Testis (tissue), 3 donors: ENCODE results near the gene CCNK. TPM values are rescaled to one million over a fixed set of nuclear protein-coding genes. Genes with fewer than 3 reads are reported as not detected.

Experiments used
- DNase-seq: peaks from one replicate; pipeline ENCODE4 v3.0.0-alpha.2; 2019
- H3K27ac ChIP-seq, 2 donors: fragments of 200-600 bp; sonication (generic); one replicate each; pipeline ENCODE4 v1.5.1; 2019
- H3K27me3 ChIP-seq: fragments of 200-600 bp; sonication (generic); one replicate; pipeline ENCODE4 v1.5.1; 2019
- H3K36me3 ChIP-seq: fragments of 200-600 bp; sonication (generic); one replicate; pipeline ENCODE4 v1.5.1; 2017; ENCODE audit warnings: low read depth; ENCODE audit errors: missing control alignments
- H3K4me1 ChIP-seq: fragments of 200-600 bp; sonication (generic); one replicate; pipeline ENCODE4 v1.5.1; 2019
- H3K4me3 ChIP-seq, 2 donors: fragments of 200-600 bp; sonication (generic); one replicate each; pipeline ENCODE4 v1.5.1; 2017 to 2019
- H3K9me3 ChIP-seq: fragments of 200-600 bp; sonication (generic); one replicate; pipeline ENCODE4 v1.5.1; 2017
- CTCF ChIP-seq, 3 experiments: fragments of 450-650 bp in 2 of 3; fragments of 200-600 bp in 1 of 3; sonication (generic) in 1 of 3; IDR thresholded peaks; one replicate each; pipeline ENCODE4 v1.5.1; 2016 to 2019; ENCODE audit warnings: antibody characterized with exemption in 3 of 3, mild to moderate bottlenecking in 2 of 3, moderate library complexity in 1 of 3
- POLR2A ChIP-seq: fragments of 450-650 bp; IDR thresholded peaks from one replicate; pipeline ENCODE4 v1.6.1; 2017; ENCODE audit warnings: antibody characterized with exemption, mild to moderate bottlenecking, moderate library complexity
- WGBS, 2 donors: methylation state at CpG; one replicate each; pipeline ENCODE4 v1.1.5; 2018; 5-methylcytosine and 5-hydroxymethylcytosine counted together
- intact Hi-C: fragments of 100-400 bp; cut with DNase I; formaldehyde crosslinking; loops from one replicate; pipeline ENCODE4 v1.15.1; 2023; ENCODE audit warnings: low total_unique reads
- polyA plus RNA-seq: library from polyadenylated mRNA; stranded (reverse); fragments of 350-450 nt; fragmentation: Illumina TruSeq; extraction: RNeasy Lipid Tissue Mini Kit (QIAGEN cat#74804); gene quantifications from one replicate; pipeline ENCODE4 v1.2.3, GENCODE V29; 2014; ENCODE audit warnings: low read depth, low replicate concordance; ENCODE audit not compliant: insufficient read depth
- total RNA-seq, 2 donors: library from RNA; depleted of rRNA; stranded (reverse); fragments of >200 nt; gene quantifications; one replicate each; pipeline ENCODE4 v1.2.3, GENCODE V29; 2016

Gene CCNK
- total and polyA plus RNA-seq, 3 donors from 2014 or later, result 69.1 to 134 (median 73.1) TPM

- TF ChIP-seq CTCF (IDR thresholded peaks at IDR 0.05), result no peak
- TF ChIP-seq POLR2A, result no peak
- H3K4me3 ChIP-seq, result no peak overlapping the region
- H3K4me1 ChIP-seq, result no peaks in the 10 kb centered on the region
- intact Hi-C loops, result no loop called here
- no peak overlapping the region for H3K27ac ChIP-seq
- DNase-seq, result no peak
- WGBS, 2 donors, result 82 to 83% methylated on average over 3 of the region's 3 CpGs
- no peaks in the 10 kb centered on the region for H3K36me3 ChIP-seq
- H3K27me3 ChIP-seq, result no peaks in the 10 kb centered on the region
- no peaks in the 10 kb centered on the region for H3K9me3 ChIP-seq
These were observed 16.7 kb downstream of the CCNK start for GRCh38 chr14:99497894-99498293.

GRCh38 chr14:99502989-99503421, 21.8 kb downstream of the CCNK start:
- WGBS, 2 donors, result 84 to 88% methylated on average over 14 of the region's 14 CpGs
- Histone ChIP-seq H3K27me3 (no peaks in the 10 kb centered on the region), H3K9me3 (no peaks in the 10 kb centered on the region), H3K27ac (no peak overlapping the region), H3K4me3 (no peak overlapping the region), H3K4me1 (no peaks in the 10 kb centered on the region), H3K36me3 (no peaks in the 10 kb centered on the region)
- DNase-seq, result no peak
- intact Hi-C loops, result no loop called here
- TF ChIP-seq POLR2A (no peak), CTCF (IDR thresholded peaks at IDR 0.05) (no peak)

GRCh38 chr14:99503848-99504453, 22.7 kb downstream of the CCNK start:
- H3K36me3 ChIP-seq, result no peaks in the 10 kb centered on the region

GRCh38 chr14:99505089-99505488, 23.9 kb downstream of the CCNK start:
- no peaks in the 10 kb centered on the region for H3K4me1 ChIP-seq
- no peaks in the 10 kb centered on the region for H3K36me3 ChIP-seq
- intact Hi-C loops, result no loop called here
- no peak overlapping the region for H3K4me3 ChIP-seq
- TF ChIP-seq POLR2A (no peak), CTCF (IDR thresholded peaks at IDR 0.05) (no peak)
- H3K27ac ChIP-seq, result no peak overlapping the region
- DNase-seq, result no peak
- WGBS, 2 donors, result 81 to 93% methylated on average over 5 of the region's 5 CpGs
- no peaks in the 10 kb centered on the region for H3K9me3 ChIP-seq
- H3K27me3 ChIP-seq, result no peaks in the 10 kb centered on the region

More at GRCh38 chr14:99503848-99504453, 22.7 kb downstream of the CCNK start:
- TF ChIP-seq CTCF (IDR thresholded peaks at IDR 0.05) (no peak), POLR2A (no peak)
- no peak for DNase-seq
- Histone ChIP-seq H3K4me3 (no peak overlapping the region), H3K4me1 (no peaks in the 10 kb centered on the region), H3K9me3 (no peaks in the 10 kb centered on the region), H3K27ac (no peak overlapping the region), H3K27me3 (no peaks in the 10 kb centered on the region)
- intact Hi-C loops, result no loop called here
- WGBS, 2 donors, result 78 to 87% methylated on average over 4 of the region's 4 CpGs

GRCh38 chr14:99506276-99506675, 25.1 kb downstream of the CCNK start:
- H3K36me3 ChIP-seq, result no peaks in the 10 kb centered on the region
- intact Hi-C loops, result no loop called here
- H3K9me3 ChIP-seq, result no peaks in the 10 kb centered on the region
- H3K27ac ChIP-seq, result no peak overlapping the region
- TF ChIP-seq POLR2A, result no peak
- TF ChIP-seq CTCF (IDR thresholded peaks at IDR 0.05), result no peak
- H3K4me1 ChIP-seq, result peaks cover 8% of the 10 kb centered on the region
- no peak for DNase-seq
- no peak overlapping the region for H3K4me3 ChIP-seq
- H3K27me3 ChIP-seq, result no peaks in the 10 kb centered on the region
- 95 to 98% methylated on average over 6 of the region's 6 CpGs for WGBS, 2 donors
